MCF 10A (cell line): ENCODE data around the gene PMEPA1. TPM values are rescaled to one million over a fixed set of nuclear protein-coding genes. Genes with fewer than 3 reads are reported as not detected.

Experiments used
- BruUV-seq: library from RNA; stranded (reverse); fragments of 400-500 nt; replicated peaks from 2 replicates; lab custom pipeline; 2021; lab: Mats Ljungman, UMichigan
- CTCF ChIA-PET: fragments of 300-600 bp; sonication (Branson Sonifier 250); formaldehyde crosslinking; extraction: SDS; loops from one replicate; lab custom pipeline; 2021; ENCODE audit warnings: antibody characterized with exemption, inconsistent platforms; lab: Yijun Ruan, JAX
- POLR2A ChIA-PET: fragments of 300-600, 350-650 bp; sonication (Branson Sonifier 250); formaldehyde crosslinking; extraction: SDS; loops from one replicate; lab custom pipeline; 2020; ENCODE audit warnings: antibody characterized with exemption, inconsistent platforms; lab: Yijun Ruan, JAX
- DNase-seq: peaks from one replicate; pipeline ENCODE4 v3.0.0-alpha.2; 2018; ENCODE audit not compliant: unreplicated experiment
- H3K27ac Mint-ChIP-seq: one replicate; pipeline ENCODE4 v1.8.0; 2022; ENCODE audit warnings: mild to moderate bottlenecking, low read depth, mixed read lengths; ENCODE audit not compliant: unreplicated experiment
- H3K27me3 Mint-ChIP-seq: one replicate; pipeline ENCODE4 v1.8.0; 2022; ENCODE audit warnings: mixed read lengths; ENCODE audit not compliant: insufficient read depth, unreplicated experiment
- H3K36me3 Mint-ChIP-seq: one replicate; pipeline ENCODE4 v1.8.0; 2022; ENCODE audit warnings: mild to moderate bottlenecking, moderate library complexity, mixed read lengths; ENCODE audit not compliant: insufficient read depth, unreplicated experiment
- H3K4me1 Mint-ChIP-seq: one replicate; pipeline ENCODE4 v1.8.0; 2022; ENCODE audit warnings: mixed read lengths; ENCODE audit not compliant: insufficient read depth, unreplicated experiment
- H3K4me3 Mint-ChIP-seq: one replicate; pipeline ENCODE4 v1.8.0; 2022; ENCODE audit warnings: mild to moderate bottlenecking, moderate library complexity, mixed read lengths; ENCODE audit not compliant: unreplicated experiment
- H3K9me3 Mint-ChIP-seq: one replicate; pipeline ENCODE4 v1.8.0; 2022; ENCODE audit warnings: mixed read lengths; ENCODE audit not compliant: unreplicated experiment
- CTCF ChIP-seq: fragments of 200-600 bp; IDR thresholded peaks from one replicate; pipeline ENCODE4 v1.8.0; 2022; ENCODE audit warnings: antibody characterized with exemption, mild to moderate bottlenecking; ENCODE audit not compliant: unreplicated experiment
- intact Hi-C: fragments of 100-400 bp; cut with micrococcal nuclease; formaldehyde crosslinking; loops from 2 replicates; pipeline ENCODE4 v1.14.1; 2022
- total RNA-seq: library from RNA; stranded (reverse); gene quantifications from 2 replicates; pipeline ENCODE4 v1.2.3, GENCODE V29; 2022

PMEPA1 gene
- total RNA-seq, 1 experiment from 2014 or later, result 68.5 TPM

GRCh38 chr20:57638173-57638894 lies 71.5 kb downstream of the PMEPA1 start:
- Mint-ChIP-seq H3K4me1 (no peaks in the 10 kb centered on the region), H3K36me3 (no peaks in the 10 kb centered on the region), H3K27ac (no peak overlapping the region), H3K9me3 (peaks cover 24% of the 10 kb centered on the region), H3K27me3 (peaks cover 90% of the 10 kb centered on the region), H3K4me3 (no peak overlapping the region)
- ChIA-PET POLR2A (interaction anchor here (1.1 kb wide), 1 partner anchor 10 kb away, joined by 3 read pairs; no protein-coding TSS in a partner anchor), CTCF (interaction anchor here (0.6 to 2.1 kb wide), 8 partner anchors 14 to 1366 kb away, joined by 3 to 14 read pairs (median 3); no protein-coding TSS in a partner anchor)
- no peak for TF ChIP-seq CTCF
- BruUV-seq, result no TSS peak
- DNase-seq, result no peak
- intact Hi-C loops, result no loop called here

GRCh38 chr20:57633945-57634491 lies 75.8 kb downstream of the PMEPA1 start:
- H3K4me1 Mint-ChIP-seq, result no peaks in the 10 kb centered on the region
- ChIA-PET CTCF (interaction anchor here (0.6 to 1.2 kb wide), 6 partner anchors 11 to 487 kb away, joined by 3 to 5 read pairs (median 3); no protein-coding TSS in a partner anchor), POLR2A (no interaction called here)
- H3K36me3 Mint-ChIP-seq, result no peaks in the 10 kb centered on the region
- BruUV-seq, result no TSS peak
- intact Hi-C loops, result no loop called here
- no peak for TF ChIP-seq CTCF
- no peak for DNase-seq
- H3K4me3 Mint-ChIP-seq, result no peak overlapping the region
- peaks cover 24% of the 10 kb centered on the region for H3K9me3 Mint-ChIP-seq
- peaks cover 86% of the 10 kb centered on the region for H3K27me3 Mint-ChIP-seq
- H3K27ac Mint-ChIP-seq, result no peak overlapping the region

GRCh38 chr20:57632286-57632685 lies 77.5 kb downstream of the PMEPA1 start:
- no TSS peak for BruUV-seq

More at GRCh38 chr20:57632286-57632685, 77.5 kb downstream of the PMEPA1 start:
- Mint-ChIP-seq H3K4me3 (no peak overlapping the region), H3K27ac (no peak overlapping the region), H3K4me1 (no peaks in the 10 kb centered on the region), H3K36me3 (no peaks in the 10 kb centered on the region), H3K9me3 (peaks cover 24% of the 10 kb centered on the region), H3K27me3 (peaks cover 76% of the 10 kb centered on the region)
- ChIA-PET CTCF (interaction anchor here (0.6 to 5.5 kb wide), 6 partner anchors 10 to 558 kb away, joined by 3 to 21 read pairs (median 3); no protein-coding TSS in a partner anchor), POLR2A (no interaction called here)
- no peak for TF ChIP-seq CTCF
- DNase-seq, result no peak
- intact Hi-C loops, result no loop called here
